ENCODE results near the gene TMEM41B. TPM values are rescaled to one million over a fixed set of nuclear protein-coding genes. Genes with fewer than 3 reads are reported as not detected.
A peak's percentile ranks its signal among the peaks of the same experiment; 100 is the strongest.
"Not testable (repeated sequence)": the region's sequence is repeated elsewhere in the genome, so short reads cannot be mapped to it uniquely, and the experiment has no call there.

Gene TMEM41B
- total RNA-seq, 6 experiments from 2014 or later: 14.4 to 30.0 (median 23.2) TPM

- Histone ChIP-seq H3K9me3 (no peaks in the 10 kb centered on the region), H3K27me3 (no peaks in the 10 kb centered on the region), H3K36me3 (no peaks in the 10 kb centered on the region), H3K27ac (peak overlapping the region; percentile 86 to 99 (median 92)), H3K4me3 (peak overlapping the region; percentile 75 to 94 (median 86)), H3K4me1 (peaks cover 0 to 8% (median 0%) of the 10 kb centered on the region in 4 donors)
- 2% methylated on average over 8 of the region's 9 CpGs for WGBS (ENCODE audit: insufficient coverage, low coverage, low lambda C conversion rate, missing lambda C conversion rate)
- TF ChIP-seq POLR2A (IDR thresholded peaks at IDR 0.05) (no peak), CTCF (IDR thresholded peaks at IDR 0.05) (no peak)
- DNase-seq (no peak), ATAC-seq (peak; percentile 8 to 41 (median 24))
- intact Hi-C loops (cut with DNase I): no loop called here
Measured at GRCh38 chr11:9263840-9264315, 50.5 kb downstream of the TMEM41B start.

GRCh38 chr11:9260838-9261146 lies 53.6 kb downstream of the TMEM41B start:
- H3K27me3 ChIP-seq; intact Hi-C loops (cut with DNase I); ATAC-seq; DNase-seq; H3K9me3 ChIP-seq; H3K4me1 ChIP-seq; H3K4me3 ChIP-seq; H3K27ac ChIP-seq; H3K36me3 ChIP-seq: not testable (repeated sequence)
- WGBS (ENCODE audit: insufficient coverage, low coverage, low lambda C conversion rate, missing lambda C conversion rate): 10% methylated on average over 1 of the region's 2 CpGs

- TF ChIP-seq CTCF (IDR thresholded peaks at IDR 0.05): peak in 2 of 4 donors; percentile 11 to 13
- TF ChIP-seq POLR2A (IDR thresholded peaks at IDR 0.05): no peak
- DNase-seq (no peak), ATAC-seq (no peak)
- peaks cover 0 to 8% (median 0%) of the 10 kb centered on the region in 4 donors for H3K4me1 ChIP-seq
- 60% methylated on average over 4 of the region's 4 CpGs for WGBS (ENCODE audit: insufficient coverage, low coverage, low lambda C conversion rate, missing lambda C conversion rate)
- no peaks in the 10 kb centered on the region for H3K36me3 ChIP-seq
- H3K27ac ChIP-seq: no peak overlapping the region
- no peak overlapping the region for H3K4me3 ChIP-seq
- H3K9me3 ChIP-seq: no peaks in the 10 kb centered on the region
- H3K27me3 ChIP-seq: no peaks in the 10 kb centered on the region
- intact Hi-C loops (cut with DNase I): no loop called here
Measured at GRCh38 chr11:9259981-9260837, 54.2 kb downstream of the TMEM41B start.

GRCh38 chr11:9258279-9258678 lies 56.1 kb downstream of the TMEM41B start:
- H3K4me1 ChIP-seq; H3K4me3 ChIP-seq; intact Hi-C loops (cut with DNase I); H3K27ac ChIP-seq; H3K27me3 ChIP-seq; DNase-seq; ATAC-seq; H3K9me3 ChIP-seq; H3K36me3 ChIP-seq: not testable (repeated sequence)
- WGBS (ENCODE audit: insufficient coverage, low coverage, low lambda C conversion rate, missing lambda C conversion rate): 94% methylated on average over 4 of the region's 4 CpGs

- ATAC-seq: no peak
- Histone ChIP-seq H3K4me3 (no peak overlapping the region), H3K9me3 (no peaks in the 10 kb centered on the region), H3K4me1 (no peaks in the 10 kb centered on the region), H3K36me3 (no peaks in the 10 kb centered on the region), H3K27me3 (no peaks in the 10 kb centered on the region), H3K27ac (no peak overlapping the region)
- TF ChIP-seq CTCF (IDR thresholded peaks at IDR 0.05) (no peak), POLR2A (IDR thresholded peaks at IDR 0.05) (no peak)
- 97% methylated on average over 3 of the region's 3 CpGs for WGBS (ENCODE audit: insufficient coverage, low coverage, low lambda C conversion rate, missing lambda C conversion rate)
- intact Hi-C loops (cut with DNase I): no loop called here
- DNase-seq: no peak
Measured at GRCh38 chr11:9254416-9254815, 60.0 kb downstream of the TMEM41B start.
